Glomerular visceral epithelial cell (primary cell): Measurements from ENCODE around the gene XPOT.

ENCODE experiments used
- DNase-seq: peaks from one replicate; pipeline ENCODE4 v3.0.0-alpha.2; 2016; ENCODE audit errors: extremely low spot score

Gene XPOT

GRCh38 chr12:64418209-64418608 is 14.0 kb downstream of the XPOT start:
- DNase-seq, result no peak

- DNase-seq, result no peak
Observed at GRCh38 chr12:64419696-64420095, 15.5 kb downstream of the XPOT start.

GRCh38 chr12:64427988-64428387 is 23.8 kb downstream of the XPOT start:
- no peak for DNase-seq

- no peak for DNase-seq
Observed at GRCh38 chr12:64428956-64429355, 24.8 kb downstream of the XPOT start.

- DNase-seq, result no peak
Observed at GRCh38 chr12:64430886-64431285, 26.7 kb downstream of the XPOT start.

GRCh38 chr12:64431791-64432190 is 27.6 kb downstream of the XPOT start:
- DNase-seq, result no peak

GRCh38 chr12:64433915-64434314 is 29.7 kb downstream of the XPOT start:
- DNase-seq, result no peak

- DNase-seq, result no peak
Observed at GRCh38 chr12:64440100-64440499, 35.9 kb downstream of the XPOT start.

GRCh38 chr12:64445490-64445889 is 41.3 kb downstream of the XPOT start:
- no peak for DNase-seq

GRCh38 chr12:64446295-64446694 is 42.1 kb downstream of the XPOT start:
- no peak for DNase-seq

- DNase-seq, result no peak
Observed at GRCh38 chr12:64450057-64450640, 46.0 kb downstream of the XPOT start.

GRCh38 chr12:64450711-64451486 is 46.7 kb downstream of the XPOT start:
- DNase-seq, result peak; percentile 25

GRCh38 chr12:64451687-64452558 is 47.7 kb downstream of the XPOT start, which contains the start of gene TBK1:
Gene TBK1 (plus strand): TSS chr12:64452120. CDS start chr12:64455871, 3,751 bp downstream.
- DNase-seq, result peak; percentile 87

- peak; percentile 60 for DNase-seq
Observed at GRCh38 chr12:64452559-64453329, 48.6 kb downstream of the XPOT start.

GRCh38 chr12:64455506-64455905 is 51.3 kb downstream of the XPOT start:
- no peak for DNase-seq

GRCh38 chr12:64456119-64456518 is 51.9 kb downstream of the XPOT start:
- DNase-seq, result no peak

GRCh38 chr12:64457032-64457431 is 52.8 kb downstream of the XPOT start:
- no peak for DNase-seq

- no peak for DNase-seq
Observed at GRCh38 chr12:64457466-64457865, 53.3 kb downstream of the XPOT start.

GRCh38 chr12:64457923-64458322 is 53.7 kb downstream of the XPOT start:
- DNase-seq, result no peak

GRCh38 chr12:64459394-64459891 is 55.3 kb downstream of the XPOT start:
- no peak for DNase-seq

GRCh38 chr12:64461634-64462414 is 57.6 kb downstream of the XPOT start:
- peak; percentile 85 for DNase-seq
